HK-2 (cell line): Measurements from ENCODE around the gene STK35.
A peak's percentile ranks its signal among the peaks of the same experiment; 100 is the strongest.

Experiments
- DNase-seq: peaks from one replicate; pipeline ENCODE4 v3.0.0-alpha.2; 2018; ENCODE audit not compliant: unreplicated experiment

The STK35 gene

GRCh38 chr20:2104236-2104635 lies 2.6 kb downstream of the STK35 start:
- no peak for DNase-seq

- DNase-seq = no peak
These were observed 6.9 kb downstream of the STK35 start for GRCh38 chr20:2108498-2108897.

GRCh38 chr20:2108987-2109386 lies 7.4 kb downstream of the STK35 start:
- DNase-seq = peak; percentile 57

GRCh38 chr20:2109425-2110210 lies 8.0 kb downstream of the STK35 start:
- DNase-seq = peak; percentile 19

GRCh38 chr20:2112910-2113309 lies 11.3 kb downstream of the STK35 start:
- DNase-seq = no peak

- no peak for DNase-seq
These were observed 12.7 kb downstream of the STK35 start for GRCh38 chr20:2114127-2114959.

GRCh38 chr20:2114990-2115681 lies 13.5 kb downstream of the STK35 start:
- DNase-seq = no peak

GRCh38 chr20:2116170-2116940 lies 14.7 kb downstream of the STK35 start:
- DNase-seq = no peak

GRCh38 chr20:2118783-2119182 lies 17.2 kb downstream of the STK35 start:
- no peak for DNase-seq

- DNase-seq = no peak
These were observed 21.3 kb downstream of the STK35 start for GRCh38 chr20:2122936-2123335.

GRCh38 chr20:2123720-2124119 lies 22.1 kb downstream of the STK35 start:
- DNase-seq = no peak

- DNase-seq = no peak
These were observed 23.1 kb downstream of the STK35 start for GRCh38 chr20:2124564-2125213.

GRCh38 chr20:2125474-2126112 lies 24.0 kb downstream of the STK35 start:
- no peak for DNase-seq

GRCh38 chr20:2127238-2127637 lies 25.6 kb downstream of the STK35 start:
- DNase-seq = no peak

GRCh38 chr20:2128542-2128941 lies 26.9 kb downstream of the STK35 start:
- no peak for DNase-seq

- DNase-seq = no peak
These were observed 28.5 kb downstream of the STK35 start for GRCh38 chr20:2130062-2130591.

- DNase-seq = no peak
These were observed 29.1 kb downstream of the STK35 start for GRCh38 chr20:2130683-2131082.

- no peak for DNase-seq
These were observed 29.7 kb downstream of the STK35 start for GRCh38 chr20:2131366-2131765.

GRCh38 chr20:2132461-2132901 lies 30.9 kb downstream of the STK35 start:
- no peak for DNase-seq
